Measurements from ENCODE around the gene CLDND2. TPM values are rescaled to one million over a fixed set of nuclear protein-coding genes. Genes with fewer than 3 reads are reported as not detected.
A peak's percentile ranks its signal among the peaks of the same experiment; 100 is the strongest.

Gene CLDND2
- total RNA-seq, 1 donor from 2014 or later, result not detected

- DNase-seq (ENCODE audit: low spot score), result no peak
- ATAC-seq, result no peak
Measured at GRCh38 chr19:51337141-51337860, 31.5 kb downstream of the CLDND2 start.

DNA sequence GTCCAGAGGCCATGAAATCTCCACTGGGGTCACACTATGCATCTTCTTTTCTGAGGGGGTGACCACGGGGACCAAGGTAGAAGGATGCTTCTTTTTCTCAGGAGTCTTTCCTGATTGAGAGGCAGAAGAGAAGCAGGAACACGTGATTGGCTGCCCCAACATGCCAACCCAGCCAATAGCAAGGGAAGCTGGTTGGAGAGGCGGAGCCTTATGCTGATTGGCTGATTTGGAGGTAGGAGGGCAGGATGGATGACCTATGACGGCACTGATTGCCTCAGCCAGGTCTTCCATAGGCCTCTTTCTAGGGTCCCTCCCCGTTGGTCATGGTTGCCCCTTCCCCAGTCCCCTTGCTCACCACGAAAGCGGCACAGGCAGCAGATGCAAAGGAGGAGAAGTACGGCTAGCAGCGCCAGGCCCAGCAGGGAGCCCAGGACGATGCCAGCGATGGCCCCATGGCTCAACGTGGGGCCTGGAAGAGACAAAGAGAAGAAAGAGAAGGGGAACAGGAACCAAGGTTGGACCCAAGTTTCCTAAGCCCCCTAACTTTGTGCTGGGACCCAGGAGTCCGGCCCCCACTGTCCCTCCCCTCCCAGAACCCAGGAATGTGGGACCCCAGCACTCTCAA lies 34.9 kb downstream of the CLDND2 start:
- ATAC-seq (no peak), DNase-seq (ENCODE audit: low spot score) (no peak)

GRCh38 chr19:51331716-51332115 lies 37.1 kb downstream of the CLDND2 start:
- ATAC-seq (no peak), DNase-seq (ENCODE audit: low spot score) (no peak)

DNA sequence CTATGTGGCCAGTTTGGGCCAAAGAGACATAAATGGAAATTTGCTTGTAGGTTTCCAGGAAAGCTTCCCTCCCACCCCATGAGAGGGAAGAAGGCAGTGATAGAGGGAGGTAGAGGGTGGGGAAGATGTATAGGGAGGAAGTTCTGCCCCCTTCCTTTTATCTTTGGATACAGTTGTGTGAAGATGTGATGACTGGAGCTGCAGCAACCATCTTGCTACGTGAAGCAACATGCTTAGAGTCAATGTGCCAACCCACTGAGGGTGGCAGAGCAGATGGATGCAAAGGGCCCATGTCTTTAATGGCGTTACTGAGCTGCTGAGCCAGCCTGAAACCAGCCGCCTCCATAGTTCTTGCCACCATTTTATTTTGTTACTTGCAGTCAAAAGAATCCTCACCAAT lies 37.6 kb downstream of the CLDND2 start:
- no peak for ATAC-seq
- DNase-seq (ENCODE audit: low spot score), result no peak

GRCh38 chr19:51330366-51330765 lies 38.4 kb downstream of the CLDND2 start:
- ATAC-seq (no peak), DNase-seq (ENCODE audit: low spot score) (no peak)

DNA sequence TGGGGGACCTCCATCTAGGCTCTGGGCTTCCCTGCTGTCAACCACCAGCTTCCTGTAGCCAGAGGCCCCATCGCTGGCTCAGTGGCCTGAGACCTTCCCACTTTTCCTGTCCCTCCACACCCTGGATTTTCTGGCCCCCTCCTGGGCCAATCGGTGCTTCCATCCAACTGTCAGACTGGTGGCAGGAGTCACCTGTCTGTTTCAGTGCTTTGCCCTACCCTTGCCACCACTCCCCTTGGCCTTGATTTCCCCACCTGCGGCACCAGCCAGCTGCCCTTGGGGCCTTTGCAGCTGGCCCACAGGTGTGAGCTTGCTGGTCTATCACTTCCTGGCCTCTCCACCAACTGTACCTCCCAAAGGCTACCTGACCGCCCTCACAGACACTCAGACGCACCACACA lies 39.4 kb downstream of the CLDND2 start:
- DNase-seq (ENCODE audit: low spot score), result no peak
- ATAC-seq, result no peak

GRCh38 chr19:51327066-51328001 lies 41.5 kb downstream of the CLDND2 start:
- DNase-seq (ENCODE audit: low spot score), result no peak
- ATAC-seq, result peak; percentile 62

DNA sequence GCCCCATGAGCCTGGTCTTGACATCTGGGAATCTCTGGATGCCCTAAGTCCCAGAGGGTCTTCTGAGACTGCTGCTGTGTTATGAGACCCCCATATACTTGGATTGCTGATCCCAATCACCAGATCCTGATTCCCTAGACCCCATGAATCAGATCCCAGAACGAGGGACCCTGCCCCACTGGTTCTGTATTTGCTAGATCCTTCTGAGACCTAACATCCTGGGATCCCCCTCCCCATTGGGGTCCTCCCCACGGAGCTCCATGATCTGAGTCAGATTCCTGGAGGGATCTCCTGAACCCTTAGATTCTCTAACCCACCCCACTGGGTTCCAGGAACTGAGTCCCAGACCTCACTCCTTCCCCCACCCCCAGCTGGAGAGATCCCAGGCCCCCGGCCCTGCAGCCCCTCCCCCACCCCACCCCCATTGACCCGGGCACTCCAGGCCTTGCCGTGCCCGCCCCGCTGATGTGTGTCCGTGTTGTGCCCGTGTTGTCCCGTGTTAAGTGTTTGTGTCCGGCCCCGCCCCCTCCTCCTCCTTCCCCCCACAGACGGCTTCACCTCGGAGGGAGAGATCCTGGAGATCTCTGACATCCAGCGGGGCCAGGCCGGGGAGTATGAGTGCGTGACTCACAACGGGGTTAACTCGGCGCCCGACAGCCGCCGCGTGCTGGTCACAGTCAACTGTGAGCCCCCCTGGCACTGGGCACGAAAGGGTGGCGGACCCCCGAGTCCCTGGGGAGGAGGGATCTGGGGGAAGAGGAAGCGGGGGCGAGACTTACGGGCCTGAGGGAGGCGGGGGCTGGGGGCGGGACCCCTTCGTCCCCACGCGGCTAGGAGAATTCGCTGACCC lies 42.4 kb downstream of the CLDND2 start:
- DNase-seq (ENCODE audit: low spot score) (no peak), ATAC-seq (no peak)

GRCh38 chr19:51325161-51325976 lies 43.4 kb downstream of the CLDND2 start:
- DNase-seq (ENCODE audit: low spot score) (no peak), ATAC-seq (no peak)

GRCh38 chr19:51324167-51324481 lies 44.7 kb downstream of the CLDND2 start:
- DNase-seq (ENCODE audit: low spot score) (no peak), ATAC-seq (peak; percentile 30)

GRCh38 chr19:51323481-51324166 lies 45.2 kb downstream of the CLDND2 start:
- DNase-seq (ENCODE audit: low spot score) (no peak), ATAC-seq (peak; percentile 27)

- DNase-seq (ENCODE audit: low spot score) (no peak), ATAC-seq (no peak)
Measured at GRCh38 chr19:51321799-51322198, 47.0 kb downstream of the CLDND2 start.

DNA sequence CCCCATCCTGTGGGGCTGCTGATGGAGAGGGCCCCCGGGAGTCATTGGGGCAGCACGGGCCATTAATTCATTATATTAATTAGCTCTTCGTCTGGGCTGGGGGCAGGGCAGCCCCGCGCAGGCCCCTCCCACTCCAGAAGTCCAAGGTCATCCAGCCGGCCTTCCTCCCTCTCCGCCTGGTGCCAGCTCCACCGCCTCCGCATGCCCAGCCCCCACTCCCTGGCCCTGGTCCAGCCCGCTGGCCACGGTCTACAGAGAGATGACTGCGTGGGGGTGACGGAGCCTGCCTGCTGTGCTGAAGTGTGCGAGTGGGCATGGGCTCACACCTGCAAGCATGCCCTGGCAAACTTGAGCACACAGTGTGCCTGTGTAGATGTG lies 48.5 kb downstream of the CLDND2 start:
- DNase-seq (ENCODE audit: low spot score) (no peak), ATAC-seq (peak; percentile 43)

DNA sequence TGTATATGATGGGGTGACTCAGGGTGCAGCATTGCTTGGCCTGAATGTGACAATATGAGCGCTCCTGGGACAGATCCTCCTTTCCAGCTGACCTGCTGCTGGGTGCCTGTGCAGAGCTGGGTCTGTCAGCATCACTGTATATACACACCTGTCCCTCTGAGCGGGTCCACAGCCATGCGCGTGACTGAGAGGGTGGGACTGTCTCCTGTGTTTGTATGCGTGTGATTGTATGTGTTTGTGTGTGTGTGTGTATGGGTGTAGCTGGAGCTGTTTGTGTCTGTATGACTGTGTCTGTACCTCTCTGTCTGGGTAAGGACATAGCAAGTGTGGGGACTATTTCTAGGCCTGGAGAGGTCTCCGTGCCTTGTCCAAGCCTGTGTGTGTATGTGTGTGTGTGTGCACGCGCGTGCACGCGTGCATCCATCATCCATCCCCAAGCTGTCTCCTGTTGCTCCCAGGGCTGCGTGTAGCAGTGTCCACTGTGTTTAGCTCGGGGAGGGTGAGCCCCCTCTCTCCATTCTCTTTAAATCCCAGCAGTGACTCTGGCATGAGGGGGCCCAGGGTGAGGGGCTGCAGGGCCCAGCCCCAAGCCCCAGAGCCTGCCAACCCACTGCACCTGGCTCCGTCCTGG lies 49.0 kb downstream of the CLDND2 start:
- DNase-seq (ENCODE audit: low spot score) (no peak), ATAC-seq (no peak)

DNA sequence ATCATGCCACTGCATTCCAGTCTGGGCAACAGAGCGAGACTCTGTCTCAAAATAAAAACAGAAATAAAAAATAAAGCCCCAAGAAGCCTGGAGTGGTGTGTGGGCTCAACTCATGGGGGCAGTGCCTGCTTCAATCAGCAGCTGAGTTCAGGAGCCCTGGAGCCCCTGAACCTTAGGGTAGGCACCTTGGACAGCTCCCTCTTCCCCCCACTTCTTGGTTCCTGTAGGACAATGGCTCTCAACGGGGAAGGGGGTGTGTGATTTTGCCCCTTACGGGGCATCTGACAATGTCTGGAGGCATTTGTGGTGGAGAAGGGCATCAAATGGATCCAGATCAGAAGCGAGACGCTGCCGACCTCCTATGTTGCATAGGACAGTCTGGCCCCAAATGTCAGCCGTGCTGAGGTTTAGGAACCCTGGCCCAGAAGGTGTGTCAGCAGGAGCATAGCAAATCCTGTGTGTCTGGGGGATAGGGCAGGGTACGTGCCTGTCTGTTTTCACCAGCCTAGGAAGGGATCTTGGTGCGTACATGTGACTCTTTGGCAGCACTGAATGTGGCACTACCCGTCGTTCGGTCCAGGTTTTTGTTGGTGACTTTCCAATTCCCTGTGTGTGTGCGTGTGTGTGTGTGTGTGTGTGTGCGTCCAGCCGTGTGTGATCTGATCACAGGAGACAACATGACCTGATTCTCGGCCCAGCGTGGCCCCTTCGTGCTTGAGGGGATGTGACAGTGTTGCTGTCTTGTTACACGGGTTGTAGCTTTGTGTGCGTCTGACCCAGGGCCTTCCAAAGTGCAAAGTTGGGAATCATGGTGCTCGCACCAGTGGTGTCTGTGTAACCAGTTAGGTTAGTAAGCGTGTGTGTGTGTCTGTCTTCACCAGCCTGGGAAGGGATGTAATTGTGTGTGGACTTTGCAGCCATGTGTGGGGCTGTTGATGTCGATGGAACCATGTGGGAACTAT lies 49.8 kb downstream of the CLDND2 start:
- DNase-seq (ENCODE audit: low spot score) (no peak), ATAC-seq (no peak)

GRCh38 chr19:51317968-51318367 lies 50.8 kb downstream of the CLDND2 start:
- ATAC-seq (no peak), DNase-seq (ENCODE audit: low spot score) (no peak)

DNA sequence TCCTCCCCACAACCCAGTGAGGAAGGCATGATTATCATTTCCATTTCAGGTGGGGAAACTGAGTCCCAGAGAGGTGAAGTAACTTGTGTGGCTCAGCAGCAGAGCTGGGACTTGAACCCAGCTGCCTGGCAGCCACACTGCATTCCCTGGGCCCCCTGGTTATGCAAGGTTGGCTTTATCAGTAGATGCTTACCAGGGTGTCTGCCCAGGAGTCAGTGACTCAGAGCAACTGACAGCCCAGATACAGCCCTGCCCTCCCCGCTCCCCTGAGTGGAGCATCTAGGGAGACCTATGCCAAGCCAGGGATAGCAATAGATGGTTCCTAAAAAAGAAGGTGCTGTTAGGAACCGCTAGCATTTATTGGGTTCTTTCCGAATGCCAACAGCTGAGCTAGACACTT lies 51.4 kb downstream of the CLDND2 start:
- DNase-seq (ENCODE audit: low spot score) (no peak), ATAC-seq (no peak)
